Effector memory CD4-positive, alpha-beta T cell (primary cell): ENCODE data around the gene FAM50B.

Experiments
- DNase-seq, 3 donors: peaks; one replicate each; pipeline ENCODE4 v3.0.0-alpha.2; 2020
- H3K27ac ChIP-seq: 2 replicates; pipeline ENCODE4 v1.7.0; 2013; ENCODE audit warnings: mild to moderate bottlenecking, low read length, moderate library complexity; ENCODE audit not compliant: insufficient read depth, poor library complexity, severe bottlenecking
- H3K27me3 ChIP-seq: replicated peaks from 2 replicates; pipeline ENCODE4 v1.7.0; 2013; ENCODE audit warnings: mild to moderate bottlenecking, low read length; ENCODE audit not compliant: insufficient read depth, control insufficient read depth, poor library complexity, severe bottlenecking
- H3K36me3 ChIP-seq: 2 replicates; pipeline ENCODE4 v1.7.0; 2013; ENCODE audit warnings: mild to moderate bottlenecking, low read length, moderate library complexity; ENCODE audit not compliant: control insufficient read depth, insufficient read depth
- H3K4me1 ChIP-seq: 2 replicates; pipeline ENCODE4 v1.7.0; 2013; ENCODE audit warnings: low read length, mild to moderate bottlenecking; ENCODE audit not compliant: control insufficient read depth, insufficient read depth, poor library complexity, severe bottlenecking
- H3K4me3 ChIP-seq: 2 replicates; pipeline ENCODE4 v1.7.0; 2013; ENCODE audit warnings: low read length, low read depth, mild to moderate bottlenecking; ENCODE audit not compliant: insufficient read depth, poor library complexity, severe bottlenecking
- H3K9me3 ChIP-seq: 2 replicates; pipeline ENCODE4 v1.7.0; 2013; ENCODE audit warnings: mild to moderate bottlenecking, low read length, moderate library complexity; ENCODE audit not compliant: control insufficient read depth
- total RNA-seq, 3 donors: gene quantifications; one replicate each; lab custom pipeline; 2026; lab: John Stamatoyannopoulos, UW

Gene FAM50B, protein sequence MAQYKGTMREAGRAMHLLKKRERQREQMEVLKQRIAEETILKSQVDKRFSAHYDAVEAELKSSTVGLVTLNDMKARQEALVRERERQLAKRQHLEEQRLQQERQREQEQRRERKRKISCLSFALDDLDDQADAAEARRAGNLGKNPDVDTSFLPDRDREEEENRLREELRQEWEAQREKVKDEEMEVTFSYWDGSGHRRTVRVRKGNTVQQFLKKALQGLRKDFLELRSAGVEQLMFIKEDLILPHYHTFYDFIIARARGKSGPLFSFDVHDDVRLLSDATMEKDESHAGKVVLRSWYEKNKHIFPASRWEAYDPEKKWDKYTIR
- 3.0 to 3.9 (median 3.1) reads per million in 3 donors for total RNA-seq

DNA sequence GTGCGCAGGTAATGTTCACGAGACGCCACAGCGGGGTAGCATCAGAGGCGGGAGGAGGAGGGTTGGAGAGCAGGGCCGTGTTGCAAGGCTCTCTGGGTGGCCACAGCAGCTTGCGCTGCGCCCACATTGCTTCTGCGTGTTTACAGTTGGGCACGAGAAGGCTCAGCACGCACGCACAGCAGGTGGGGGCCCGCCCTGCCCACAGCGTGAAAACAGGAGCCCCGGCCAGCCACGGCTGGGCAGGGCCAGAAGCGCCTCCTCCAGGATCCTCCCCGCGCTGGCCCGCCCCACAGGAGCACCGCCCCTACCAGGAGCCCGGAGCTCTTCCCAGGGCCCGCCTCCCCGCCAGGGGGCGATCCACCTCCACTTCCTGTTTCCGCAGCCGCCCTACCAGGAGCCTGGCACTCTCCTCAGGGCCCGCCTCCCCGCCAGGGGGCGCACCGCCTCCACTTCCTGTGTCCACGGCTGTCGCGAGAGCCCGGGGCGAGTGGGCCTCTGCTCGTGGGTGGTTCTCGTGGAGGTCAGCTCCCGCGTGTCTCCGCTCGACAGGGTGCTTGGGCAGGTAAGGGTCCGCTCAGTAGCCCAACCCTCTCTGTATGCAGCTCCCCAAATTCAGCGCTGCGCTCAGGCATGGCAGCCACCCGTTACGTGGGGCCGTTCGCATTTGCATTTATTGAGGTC, at the start of gene FAM50B:
Gene FAM50B (plus strand): TSS at position 449 of the 681 bp plus-strand sequence. CDS start 439 bp downstream, outside the sequence.
- peaks cover 3% of the 10 kb centered on the region for H3K4me1 ChIP-seq
- no peaks in the 10 kb centered on the region for H3K36me3 ChIP-seq
- H3K9me3 ChIP-seq, result no peaks in the 10 kb centered on the region
- peak; percentile 79 to 90 (median 83) for DNase-seq
- H3K27ac ChIP-seq, result peak within 1 kb of the TSS; percentile 57
- peak within 1 kb of the TSS; percentile 63 for H3K4me3 ChIP-seq
- no peaks in the 10 kb centered on the region for H3K27me3 ChIP-seq

DNA sequence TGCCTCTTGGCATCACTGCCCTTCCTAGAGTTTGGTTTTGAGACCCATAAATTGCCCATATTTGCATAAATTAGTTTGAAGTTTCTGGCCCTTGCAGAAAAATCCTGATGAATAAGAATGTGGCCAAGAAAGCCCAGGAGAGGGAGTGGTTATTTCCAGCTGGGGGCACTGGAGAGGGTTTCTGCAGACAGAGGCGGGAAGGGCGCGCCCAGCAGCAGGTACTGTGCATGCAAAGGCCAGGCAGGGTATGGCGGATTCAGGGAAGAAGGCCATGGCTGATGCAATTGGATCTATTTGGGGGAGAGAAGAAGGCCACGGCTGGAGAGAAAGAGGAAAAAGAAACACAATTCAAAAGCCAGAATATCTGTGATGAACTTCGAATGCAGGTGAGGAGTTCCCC, 49.5 kb upstream of the FAM50B start:
- Histone ChIP-seq H3K4me1 (no peaks in the 10 kb centered on the region), H3K27me3 (no peaks in the 10 kb centered on the region), H3K27ac (no peak overlapping the region), H3K36me3 (no peaks in the 10 kb centered on the region), H3K4me3 (no peak overlapping the region), H3K9me3 (no peaks in the 10 kb centered on the region)
- no peak for DNase-seq

DNA sequence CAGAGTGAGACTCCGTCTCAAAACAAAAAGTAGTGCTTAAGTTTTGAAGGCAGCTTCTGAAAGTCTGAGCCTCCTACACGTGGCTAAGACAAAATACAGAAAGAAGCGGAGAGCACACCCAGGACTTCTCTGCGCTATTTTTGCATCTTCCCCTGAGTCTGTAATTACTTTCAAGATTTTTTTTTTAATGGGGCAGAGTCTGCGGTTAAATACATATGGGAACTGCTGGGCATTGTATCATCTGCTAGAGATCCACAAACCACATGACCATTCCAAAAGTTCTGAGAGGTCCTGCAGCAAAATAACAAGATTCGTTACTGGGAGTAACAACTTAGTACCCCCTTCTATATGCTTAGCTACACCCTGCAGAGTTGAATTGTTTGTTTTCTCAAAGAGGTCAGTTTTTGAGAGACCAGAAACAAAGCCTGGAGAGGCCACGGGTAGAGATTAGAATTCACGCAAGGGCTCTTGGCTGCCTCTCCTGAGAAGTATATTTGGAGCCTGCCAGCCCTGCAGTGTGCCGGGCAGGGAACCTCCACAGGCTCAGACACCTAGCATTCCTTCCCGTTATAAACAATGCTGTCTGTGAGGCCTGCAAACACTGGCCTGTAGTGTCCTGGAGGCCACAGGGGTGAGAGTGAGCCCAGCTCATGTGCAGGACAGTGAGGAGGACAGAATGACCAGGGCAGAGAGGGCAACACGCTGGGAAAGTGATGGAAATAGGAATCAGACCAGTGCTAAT, 48.2 kb upstream of the FAM50B start:
- no peak overlapping the region for H3K27ac ChIP-seq
- DNase-seq, result no peak
- no peaks in the 10 kb centered on the region for H3K4me1 ChIP-seq

DNA sequence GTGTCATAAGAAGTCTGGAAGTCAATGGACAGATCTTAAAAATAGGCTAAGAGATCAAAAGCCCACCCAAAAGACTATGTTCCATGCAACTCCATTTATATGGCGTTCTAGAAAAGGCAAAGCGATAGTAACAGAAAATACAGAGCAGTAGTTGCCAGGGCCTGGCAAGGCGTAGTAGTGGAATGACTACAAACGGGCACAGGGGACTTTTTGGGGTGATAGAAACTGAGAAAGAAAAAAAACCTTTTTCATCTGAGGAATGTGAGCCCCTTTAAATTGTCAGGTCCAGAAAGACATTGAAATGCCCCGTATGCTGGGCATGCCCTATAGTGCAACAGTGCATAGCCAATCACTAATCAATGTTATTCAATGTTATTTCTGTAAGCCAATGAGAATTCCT, 47.2 kb upstream of the FAM50B start:
- no peak overlapping the region for H3K27ac ChIP-seq
- no peaks in the 10 kb centered on the region for H3K27me3 ChIP-seq
- H3K4me1 ChIP-seq, result no peaks in the 10 kb centered on the region
- H3K36me3 ChIP-seq, result no peaks in the 10 kb centered on the region
- no peaks in the 10 kb centered on the region for H3K9me3 ChIP-seq
- H3K4me3 ChIP-seq, result no peak overlapping the region
- no peak for DNase-seq

More for the DNA sequence above, 48.2 kb upstream of the FAM50B start:
- Histone ChIP-seq H3K27me3 (no peaks in the 10 kb centered on the region), H3K4me3 (no peak overlapping the region), H3K9me3 (no peaks in the 10 kb centered on the region), H3K36me3 (no peaks in the 10 kb centered on the region)

DNA sequence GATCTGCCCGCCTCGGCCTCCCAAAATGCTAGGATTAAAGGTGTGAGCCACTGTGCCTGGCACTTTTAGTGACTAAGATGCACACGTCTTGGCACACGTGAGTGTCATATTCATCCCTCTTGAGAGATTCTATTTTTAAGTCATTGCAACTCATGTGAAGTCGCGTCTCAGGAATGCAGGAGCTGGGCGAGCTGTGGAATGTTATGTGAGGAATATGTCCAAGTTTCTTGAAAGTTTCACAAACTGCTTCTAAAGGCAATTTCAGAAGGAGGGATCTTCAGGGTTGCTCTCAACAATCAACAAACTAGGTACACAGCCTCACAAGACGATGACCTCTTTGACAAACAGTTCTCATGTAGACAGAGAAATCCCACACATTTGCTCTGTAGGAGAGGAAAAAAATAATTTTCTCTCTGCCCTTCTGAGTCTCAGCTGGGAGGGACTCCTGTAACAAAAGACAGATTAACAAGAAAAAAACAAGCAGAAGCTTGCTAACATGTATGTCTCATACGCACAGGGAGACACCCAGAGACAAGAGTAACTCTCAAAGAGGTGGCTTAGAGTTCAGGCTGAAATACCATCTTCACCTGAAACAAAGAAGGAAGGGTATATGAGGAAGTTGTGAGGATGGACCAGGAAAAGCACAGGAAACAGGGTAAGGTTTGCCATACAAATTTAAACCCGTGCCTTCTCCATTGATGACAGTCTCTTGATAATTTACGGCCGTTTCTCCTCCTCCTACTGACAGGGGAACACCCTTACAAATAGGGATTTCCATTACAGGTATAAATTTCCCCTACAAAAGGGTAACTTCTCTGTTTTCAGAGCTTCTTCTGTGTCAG, 45.3 kb upstream of the FAM50B start:
- no peaks in the 10 kb centered on the region for H3K4me1 ChIP-seq
- H3K9me3 ChIP-seq, result no peaks in the 10 kb centered on the region
- H3K36me3 ChIP-seq, result no peaks in the 10 kb centered on the region
- DNase-seq, result no peak
- no peak overlapping the region for H3K4me3 ChIP-seq
- no peaks in the 10 kb centered on the region for H3K27me3 ChIP-seq
- H3K27ac ChIP-seq, result no peak overlapping the region

DNA sequence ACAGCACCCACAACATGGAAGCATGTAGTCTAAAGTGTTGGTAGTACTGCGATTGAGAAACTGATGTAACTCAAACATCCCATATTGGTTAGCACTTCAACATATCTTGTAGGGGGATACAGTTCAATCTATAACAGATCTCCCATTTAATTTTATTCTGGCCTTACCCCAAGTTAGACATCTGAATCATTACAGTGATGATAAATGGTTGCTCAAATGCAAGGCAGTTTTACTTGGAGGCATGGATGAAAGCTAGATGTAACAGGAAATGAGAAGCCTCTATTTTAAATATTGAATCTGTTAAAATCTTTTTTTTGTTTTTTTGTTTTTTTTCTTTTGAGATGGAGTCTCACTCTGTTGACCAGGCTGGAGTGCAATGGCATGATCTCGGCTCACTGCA, 44.2 kb upstream of the FAM50B start:
- Histone ChIP-seq H3K9me3 (no peaks in the 10 kb centered on the region), H3K4me1 (no peaks in the 10 kb centered on the region), H3K4me3 (no peak overlapping the region), H3K36me3 (no peaks in the 10 kb centered on the region), H3K27ac (no peak overlapping the region), H3K27me3 (no peaks in the 10 kb centered on the region)
- DNase-seq, result no peak

DNA sequence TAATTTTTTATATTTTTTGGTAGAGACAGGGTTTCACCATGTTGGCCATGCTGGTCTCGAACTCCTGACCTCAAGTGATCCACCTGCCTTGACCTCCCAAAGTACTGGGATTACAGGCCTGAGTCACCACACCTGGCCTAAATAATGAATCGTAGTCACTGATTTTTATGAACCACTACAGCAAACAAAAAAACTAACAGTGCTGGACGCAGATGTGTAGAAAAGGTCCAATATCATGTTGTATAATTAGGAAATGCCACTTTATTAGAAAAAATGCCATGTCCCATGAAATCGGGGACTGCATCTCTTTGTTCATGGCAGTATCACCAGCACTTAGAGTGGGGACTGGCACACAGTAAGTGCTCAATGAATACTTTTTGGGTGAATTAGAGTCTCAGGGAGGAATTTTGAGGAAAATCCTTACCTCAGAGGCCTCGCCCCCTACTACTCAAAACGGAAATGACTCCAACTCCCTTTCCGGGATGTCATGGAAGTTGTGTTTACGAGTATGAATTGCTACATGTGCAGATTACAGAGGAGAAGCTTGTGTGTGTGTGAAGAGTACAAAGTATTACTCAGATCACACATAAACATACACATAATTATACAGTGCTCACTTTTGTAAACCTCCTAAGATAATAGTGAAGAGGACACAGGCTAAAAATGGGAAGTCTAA, 43.6 kb upstream of the FAM50B start:
- H3K27ac ChIP-seq, result no peak overlapping the region
- no peaks in the 10 kb centered on the region for H3K4me1 ChIP-seq
- no peak for DNase-seq

DNA sequence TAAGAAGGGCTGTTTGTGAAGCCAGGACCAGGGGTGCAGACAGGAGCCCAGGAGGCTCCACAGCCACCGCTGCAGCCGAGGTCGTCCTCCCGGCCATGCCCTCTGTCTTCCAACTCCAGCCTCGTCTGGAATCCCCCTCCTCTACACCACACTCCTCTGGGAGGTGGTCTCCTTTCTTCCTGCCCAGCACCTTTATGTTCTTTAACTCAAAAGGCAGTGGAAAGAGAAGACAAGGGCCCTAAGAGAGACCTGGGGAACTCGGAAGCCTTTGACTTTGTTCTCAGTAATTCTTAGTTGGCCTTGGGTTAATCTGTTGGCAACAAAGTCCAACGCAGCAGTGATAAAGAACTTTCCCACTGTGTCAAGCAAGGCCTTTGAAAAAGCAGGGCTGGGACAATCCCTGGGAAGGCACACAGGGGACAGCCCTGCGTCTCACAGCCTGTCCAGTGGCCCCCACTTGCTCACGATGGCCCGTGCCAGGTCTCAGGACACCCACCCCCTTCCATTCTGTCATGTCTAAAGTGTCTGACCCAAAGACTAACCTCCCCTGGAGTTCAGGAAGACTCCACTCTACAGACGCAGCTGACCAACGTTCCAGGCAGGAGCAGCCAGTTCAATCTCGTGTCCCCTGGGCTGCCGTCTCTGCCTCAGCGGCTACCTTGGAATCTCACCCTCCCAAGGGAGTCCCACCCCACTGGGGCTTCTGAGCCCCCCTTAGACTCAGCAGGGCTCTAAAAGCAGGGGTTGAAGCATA, 42.8 kb upstream of the FAM50B start:
- Histone ChIP-seq H3K4me1 (no peaks in the 10 kb centered on the region), H3K4me3 (no peak overlapping the region), H3K27me3 (no peaks in the 10 kb centered on the region), H3K9me3 (no peaks in the 10 kb centered on the region), H3K36me3 (no peaks in the 10 kb centered on the region), H3K27ac (no peak overlapping the region)
- DNase-seq, result no peak

More for the DNA sequence above, 43.6 kb upstream of the FAM50B start:
- H3K4me3 ChIP-seq, result no peak overlapping the region
- H3K9me3 ChIP-seq, result no peaks in the 10 kb centered on the region
- H3K27me3 ChIP-seq, result no peaks in the 10 kb centered on the region
- H3K36me3 ChIP-seq, result no peaks in the 10 kb centered on the region
